Measurements from ENCODE around the gene KCNQ1OT1.

Gene KCNQ1OT1

GRCh38 chr11:2683806-2684205 lies 16.0 kb downstream of the KCNQ1OT1 start:
- no peak overlapping the region for H3K27ac Mint-ChIP-seq
- no peak overlapping the region for H3K4me3 Mint-ChIP-seq
- H3K27me3 Mint-ChIP-seq: no peaks in the 10 kb centered on the region

GRCh38 chr11:2681408-2682145 lies 18.2 kb downstream of the KCNQ1OT1 start:
- Mint-ChIP-seq H3K9me3 (ENCODE audit: low read depth) (no peaks in the 10 kb centered on the region), H3K4me3 (no peak overlapping the region), H3K36me3 (peaks cover 2% of the 10 kb centered on the region), H3K27ac (no peak overlapping the region), H3K4me1 (ENCODE audit: low read depth) (peaks cover 1% of the 10 kb centered on the region), H3K27me3 (no peaks in the 10 kb centered on the region)

More at GRCh38 chr11:2683806-2684205, 16.0 kb downstream of the KCNQ1OT1 start:
- Mint-ChIP-seq H3K36me3 (no peaks in the 10 kb centered on the region), H3K4me1 (ENCODE audit: low read depth) (no peaks in the 10 kb centered on the region), H3K9me3 (ENCODE audit: low read depth) (no peaks in the 10 kb centered on the region)

GRCh38 chr11:2679011-2679676 lies 20.6 kb downstream of the KCNQ1OT1 start:
- Mint-ChIP-seq H3K36me3 (peaks cover 5% of the 10 kb centered on the region), H3K4me3 (no peak overlapping the region), H3K9me3 (ENCODE audit: low read depth) (no peaks in the 10 kb centered on the region), H3K4me1 (ENCODE audit: low read depth) (peaks cover 1% of the 10 kb centered on the region), H3K27ac (no peak overlapping the region), H3K27me3 (no peaks in the 10 kb centered on the region)

- Mint-ChIP-seq H3K27ac (no peak overlapping the region), H3K4me3 (no peak overlapping the region), H3K36me3 (peaks cover 5% of the 10 kb centered on the region)
Observed at GRCh38 chr11:2678396-2678795, 21.4 kb downstream of the KCNQ1OT1 start.

GRCh38 chr11:2677127-2677526 lies 22.7 kb downstream of the KCNQ1OT1 start:
- H3K4me3 Mint-ChIP-seq: no peak overlapping the region
- H3K9me3 Mint-ChIP-seq (ENCODE audit: low read depth): no peaks in the 10 kb centered on the region
- no peaks in the 10 kb centered on the region for H3K27me3 Mint-ChIP-seq
- H3K36me3 Mint-ChIP-seq: peaks cover 5% of the 10 kb centered on the region
- H3K4me1 Mint-ChIP-seq (ENCODE audit: low read depth): peaks cover 1% of the 10 kb centered on the region
- H3K27ac Mint-ChIP-seq: no peak overlapping the region

More at GRCh38 chr11:2678396-2678795, 21.4 kb downstream of the KCNQ1OT1 start:
- Mint-ChIP-seq H3K4me1 (ENCODE audit: low read depth) (peaks cover 1% of the 10 kb centered on the region), H3K9me3 (ENCODE audit: low read depth) (no peaks in the 10 kb centered on the region), H3K27me3 (no peaks in the 10 kb centered on the region)

- Mint-ChIP-seq H3K9me3 (ENCODE audit: low read depth) (no peaks in the 10 kb centered on the region), H3K27me3 (no peaks in the 10 kb centered on the region), H3K36me3 (peaks cover 5% of the 10 kb centered on the region), H3K27ac (no peak overlapping the region), H3K4me3 (no peak overlapping the region), H3K4me1 (ENCODE audit: low read depth) (peaks cover 1% of the 10 kb centered on the region)
Observed at GRCh38 chr11:2675540-2675939, 24.3 kb downstream of the KCNQ1OT1 start.

GRCh38 chr11:2674658-2675131 lies 25.1 kb downstream of the KCNQ1OT1 start:
- Mint-ChIP-seq H3K27ac (no peak overlapping the region), H3K27me3 (no peaks in the 10 kb centered on the region), H3K4me1 (ENCODE audit: low read depth) (peaks cover 3% of the 10 kb centered on the region), H3K36me3 (peaks cover 5% of the 10 kb centered on the region), H3K4me3 (no peak overlapping the region), H3K9me3 (ENCODE audit: low read depth) (no peaks in the 10 kb centered on the region)

- Mint-ChIP-seq H3K36me3 (peaks cover 5% of the 10 kb centered on the region), H3K4me3 (no peak overlapping the region), H3K27me3 (no peaks in the 10 kb centered on the region), H3K9me3 (ENCODE audit: low read depth) (no peaks in the 10 kb centered on the region), H3K4me1 (ENCODE audit: low read depth) (peaks cover 3% of the 10 kb centered on the region), H3K27ac (no peak overlapping the region)
Observed at GRCh38 chr11:2673871-2674471, 25.8 kb downstream of the KCNQ1OT1 start.

- Mint-ChIP-seq H3K9me3 (ENCODE audit: low read depth) (no peaks in the 10 kb centered on the region), H3K36me3 (peaks cover 5% of the 10 kb centered on the region), H3K27ac (no peak overlapping the region), H3K4me1 (ENCODE audit: low read depth) (peaks cover 3% of the 10 kb centered on the region), H3K4me3 (no peak overlapping the region), H3K27me3 (no peaks in the 10 kb centered on the region)
Observed at GRCh38 chr11:2673250-2673610, 26.6 kb downstream of the KCNQ1OT1 start.

GRCh38 chr11:2672553-2673249 lies 27.1 kb downstream of the KCNQ1OT1 start:
- Mint-ChIP-seq H3K36me3 (peaks cover 5% of the 10 kb centered on the region), H3K4me1 (ENCODE audit: low read depth) (peaks cover 3% of the 10 kb centered on the region), H3K27me3 (no peaks in the 10 kb centered on the region), H3K27ac (no peak overlapping the region), H3K9me3 (ENCODE audit: low read depth) (no peaks in the 10 kb centered on the region), H3K4me3 (no peak overlapping the region)

- peaks cover 2% of the 10 kb centered on the region for H3K4me1 Mint-ChIP-seq (ENCODE audit: low read depth)
- H3K27me3 Mint-ChIP-seq: no peaks in the 10 kb centered on the region
- no peak overlapping the region for H3K4me3 Mint-ChIP-seq
- no peaks in the 10 kb centered on the region for H3K9me3 Mint-ChIP-seq (ENCODE audit: low read depth)
- peaks cover 3% of the 10 kb centered on the region for H3K36me3 Mint-ChIP-seq
- no peak overlapping the region for H3K27ac Mint-ChIP-seq
Observed at GRCh38 chr11:2671748-2672147, 28.0 kb downstream of the KCNQ1OT1 start.

- no peak overlapping the region for H3K27ac Mint-ChIP-seq
- peaks cover 2% of the 10 kb centered on the region for H3K4me1 Mint-ChIP-seq (ENCODE audit: low read depth)
- no peaks in the 10 kb centered on the region for H3K27me3 Mint-ChIP-seq
- no peaks in the 10 kb centered on the region for H3K9me3 Mint-ChIP-seq (ENCODE audit: low read depth)
- H3K4me3 Mint-ChIP-seq: no peak overlapping the region
- H3K36me3 Mint-ChIP-seq: no peaks in the 10 kb centered on the region
Observed at GRCh38 chr11:2670541-2671100, 29.2 kb downstream of the KCNQ1OT1 start.

- H3K36me3 Mint-ChIP-seq: no peaks in the 10 kb centered on the region
- no peaks in the 10 kb centered on the region for H3K9me3 Mint-ChIP-seq (ENCODE audit: low read depth)
- no peaks in the 10 kb centered on the region for H3K27me3 Mint-ChIP-seq
- H3K4me1 Mint-ChIP-seq (ENCODE audit: low read depth): peaks cover 2% of the 10 kb centered on the region
- H3K4me3 Mint-ChIP-seq: no peak overlapping the region
- H3K27ac Mint-ChIP-seq: no peak overlapping the region
Observed at GRCh38 chr11:2669634-2670469, 29.9 kb downstream of the KCNQ1OT1 start.

GRCh38 chr11:2668876-2669275 lies 30.9 kb downstream of the KCNQ1OT1 start:
- Mint-ChIP-seq H3K27me3 (no peaks in the 10 kb centered on the region), H3K9me3 (ENCODE audit: low read depth) (no peaks in the 10 kb centered on the region), H3K4me1 (ENCODE audit: low read depth) (peaks cover 2% of the 10 kb centered on the region), H3K36me3 (no peaks in the 10 kb centered on the region), H3K4me3 (no peak overlapping the region), H3K27ac (no peak overlapping the region)

Data from activated naive CD8-positive, alpha-beta T cell (primary cell).